GM12873 (cell line): ENCODE measurements around the gene HDAC10.

Source experiments
- TF ChIP-seq, protein P1 (sequence below): IDR thresholded peaks from 2 replicates; pipeline ENCODE4 v1.5.1; 2012; ENCODE audit warnings: low read depth, mild to moderate bottlenecking, moderate library complexity, low read length, control low read depth; ENCODE audit not compliant: insufficient read depth; ENCODE audit errors: missing control alignments

The HDAC10 gene

DNA sequence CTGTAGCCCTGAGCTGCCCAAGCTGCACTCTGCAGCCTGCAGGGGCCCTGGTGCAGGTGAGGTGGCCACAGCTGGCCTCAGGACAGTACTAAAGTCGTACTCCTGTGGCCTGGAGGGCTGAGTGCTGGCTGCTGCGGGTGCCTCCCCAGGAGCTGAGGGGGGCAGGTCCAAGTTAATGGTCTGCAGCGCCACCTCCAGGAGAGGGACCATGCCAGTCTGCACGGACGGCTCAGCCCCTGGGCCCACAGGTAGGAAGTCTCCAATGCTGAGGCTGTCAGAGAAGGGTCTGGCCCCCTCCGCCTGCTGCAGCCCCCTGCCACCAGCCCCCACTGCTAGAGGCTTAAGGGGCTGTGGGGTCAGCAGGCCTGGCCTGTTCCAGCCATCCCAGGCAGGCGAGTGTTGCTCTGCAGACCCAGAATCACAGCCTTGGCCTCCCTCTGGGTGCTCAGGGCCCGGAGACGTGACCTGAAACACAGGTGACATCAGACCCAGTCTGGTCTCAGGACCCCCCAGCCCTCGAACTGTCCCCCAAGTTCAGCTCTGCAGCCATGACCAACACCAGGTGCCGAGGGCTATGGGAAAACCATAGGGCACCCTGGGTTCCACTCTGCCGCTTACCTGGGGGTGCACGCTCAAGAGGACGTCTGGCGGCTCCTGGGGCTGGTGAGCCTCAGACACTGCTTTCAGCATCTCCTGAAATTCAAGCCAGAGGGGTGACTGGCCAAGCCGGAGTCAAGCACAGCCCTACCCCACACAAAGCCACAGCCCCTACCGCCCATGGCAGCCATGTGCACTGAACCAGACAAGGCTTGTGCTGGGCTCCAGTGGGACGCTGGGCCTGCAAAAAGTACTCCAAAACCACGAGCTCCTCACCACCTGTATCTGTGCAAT lies 29.4 kb downstream of the HDAC10 start:
- TF ChIP-seq, protein P1, sequence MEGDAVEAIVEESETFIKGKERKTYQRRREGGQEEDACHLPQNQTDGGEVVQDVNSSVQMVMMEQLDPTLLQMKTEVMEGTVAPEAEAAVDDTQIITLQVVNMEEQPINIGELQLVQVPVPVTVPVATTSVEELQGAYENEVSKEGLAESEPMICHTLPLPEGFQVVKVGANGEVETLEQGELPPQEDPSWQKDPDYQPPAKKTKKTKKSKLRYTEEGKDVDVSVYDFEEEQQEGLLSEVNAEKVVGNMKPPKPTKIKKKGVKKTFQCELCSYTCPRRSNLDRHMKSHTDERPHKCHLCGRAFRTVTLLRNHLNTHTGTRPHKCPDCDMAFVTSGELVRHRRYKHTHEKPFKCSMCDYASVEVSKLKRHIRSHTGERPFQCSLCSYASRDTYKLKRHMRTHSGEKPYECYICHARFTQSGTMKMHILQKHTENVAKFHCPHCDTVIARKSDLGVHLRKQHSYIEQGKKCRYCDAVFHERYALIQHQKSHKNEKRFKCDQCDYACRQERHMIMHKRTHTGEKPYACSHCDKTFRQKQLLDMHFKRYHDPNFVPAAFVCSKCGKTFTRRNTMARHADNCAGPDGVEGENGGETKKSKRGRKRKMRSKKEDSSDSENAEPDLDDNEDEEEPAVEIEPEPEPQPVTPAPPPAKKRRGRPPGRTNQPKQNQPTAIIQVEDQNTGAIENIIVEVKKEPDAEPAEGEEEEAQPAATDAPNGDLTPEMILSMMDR, result peak; percentile 6

DNA sequence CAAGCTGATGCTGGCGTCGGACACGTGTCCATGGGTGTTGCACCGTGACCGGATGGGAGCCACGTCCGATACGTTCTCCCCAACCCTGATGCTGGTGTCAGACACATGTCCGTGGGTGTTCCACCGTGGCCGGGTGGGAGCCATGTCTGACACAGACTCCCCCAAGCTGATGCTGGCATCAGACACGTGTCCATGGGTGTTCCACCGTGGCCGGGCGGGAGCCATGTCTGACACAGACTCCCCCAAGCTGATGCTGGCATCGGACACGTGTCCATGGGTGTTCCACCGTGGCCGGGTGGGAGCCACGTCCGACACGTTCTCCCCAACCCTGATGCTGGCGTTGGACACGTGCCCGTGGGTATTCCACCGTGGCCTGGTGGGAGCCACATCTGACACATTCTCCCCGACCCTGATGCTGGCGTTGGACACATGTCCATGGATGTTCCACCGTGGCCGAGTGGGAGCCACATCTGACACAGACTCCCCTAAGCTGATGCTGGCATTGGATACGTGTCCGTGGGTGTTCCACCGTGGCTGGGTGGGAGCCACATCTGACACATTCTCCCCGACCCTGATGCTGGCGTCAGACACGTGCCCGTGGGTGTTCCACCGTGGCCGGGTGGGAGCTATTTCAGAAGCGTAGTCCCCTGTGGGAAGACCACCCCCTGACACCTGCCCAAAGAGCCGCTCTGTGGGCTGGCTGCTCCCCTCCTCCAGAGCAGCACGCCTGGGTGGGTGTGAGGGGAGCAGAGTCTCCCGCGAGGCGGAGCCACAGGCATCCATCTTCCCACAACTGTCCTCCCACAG lies 30.3 kb downstream of the HDAC10 start:
- TF ChIP-seq, protein P1, result no peak

DNA sequence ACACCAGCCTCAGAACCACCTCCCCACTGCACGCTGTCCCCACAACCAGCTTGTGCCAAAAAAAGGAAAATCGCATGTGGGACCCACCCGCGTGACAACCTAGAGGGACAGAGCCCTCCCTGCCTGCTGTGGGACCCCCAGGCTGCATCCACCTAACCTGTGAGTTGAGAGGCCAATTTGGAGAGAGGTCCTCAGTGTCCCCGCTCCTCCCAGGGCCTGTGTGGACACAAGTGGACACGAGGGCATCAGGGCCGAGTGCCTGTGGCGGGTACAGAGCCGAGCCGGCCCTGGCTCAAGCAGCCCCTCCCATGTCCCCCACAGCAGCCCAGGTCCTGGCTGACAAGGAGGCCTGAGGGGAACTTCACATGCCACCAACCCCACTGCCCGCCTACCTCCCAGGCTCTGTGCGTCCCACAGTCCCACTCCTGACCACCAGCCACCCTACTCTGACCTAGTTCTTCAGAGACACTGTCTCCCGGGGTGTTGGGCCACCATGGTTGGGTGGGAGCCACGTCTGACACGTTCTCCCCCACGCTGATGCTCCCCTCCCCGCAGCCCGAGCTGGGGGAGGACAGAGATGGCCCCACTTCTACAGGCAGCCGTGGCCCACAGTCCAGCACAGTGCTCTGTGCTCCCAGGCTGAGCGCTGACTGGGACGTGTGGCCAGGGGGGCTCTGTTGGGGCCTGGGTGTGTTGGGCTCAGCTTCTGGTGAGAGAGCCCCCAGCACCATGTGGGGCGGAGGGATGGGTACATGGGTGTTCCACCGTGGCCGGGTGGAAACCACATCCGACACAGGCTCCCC lies 31.1 kb downstream of the HDAC10 start:
- TF ChIP-seq, protein P1, result no peak

DNA sequence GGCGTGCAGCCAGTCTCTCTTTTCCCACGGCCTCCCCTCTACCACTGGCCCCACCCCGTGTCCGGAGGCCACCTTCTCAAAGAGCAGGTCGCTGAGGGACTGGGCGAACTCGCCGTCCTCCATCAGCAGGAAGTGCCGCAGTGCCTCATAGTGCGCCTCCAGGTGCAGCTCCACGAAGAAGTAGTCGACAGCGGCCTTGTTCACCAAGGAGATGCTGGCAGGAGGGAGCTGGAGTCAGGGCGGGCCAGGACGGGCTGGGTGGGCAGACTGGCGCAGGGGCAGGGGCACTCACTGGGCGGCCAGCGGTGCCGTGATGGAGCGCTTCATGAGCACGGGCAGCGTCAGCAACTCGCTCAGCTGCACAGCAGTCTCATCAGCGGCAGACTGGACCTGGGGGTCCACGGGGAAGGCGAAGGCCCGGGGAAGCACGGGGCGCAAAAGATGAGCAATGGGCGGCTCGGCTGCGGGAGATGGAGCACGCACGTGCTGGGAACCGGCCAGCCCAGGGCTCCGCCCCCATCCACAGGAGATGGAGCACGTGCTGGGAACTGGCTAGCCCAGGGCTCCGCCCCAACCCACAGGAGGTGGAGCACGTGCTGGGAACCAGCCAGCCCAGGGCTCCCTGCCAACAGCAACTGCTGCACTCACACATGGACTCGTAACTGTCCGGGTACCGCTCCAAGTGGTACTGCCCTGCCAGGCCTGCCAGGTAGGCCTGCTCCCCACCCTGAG lies 31.9 kb downstream of the HDAC10 start:
- TF ChIP-seq, protein P1, result no peak

DNA sequence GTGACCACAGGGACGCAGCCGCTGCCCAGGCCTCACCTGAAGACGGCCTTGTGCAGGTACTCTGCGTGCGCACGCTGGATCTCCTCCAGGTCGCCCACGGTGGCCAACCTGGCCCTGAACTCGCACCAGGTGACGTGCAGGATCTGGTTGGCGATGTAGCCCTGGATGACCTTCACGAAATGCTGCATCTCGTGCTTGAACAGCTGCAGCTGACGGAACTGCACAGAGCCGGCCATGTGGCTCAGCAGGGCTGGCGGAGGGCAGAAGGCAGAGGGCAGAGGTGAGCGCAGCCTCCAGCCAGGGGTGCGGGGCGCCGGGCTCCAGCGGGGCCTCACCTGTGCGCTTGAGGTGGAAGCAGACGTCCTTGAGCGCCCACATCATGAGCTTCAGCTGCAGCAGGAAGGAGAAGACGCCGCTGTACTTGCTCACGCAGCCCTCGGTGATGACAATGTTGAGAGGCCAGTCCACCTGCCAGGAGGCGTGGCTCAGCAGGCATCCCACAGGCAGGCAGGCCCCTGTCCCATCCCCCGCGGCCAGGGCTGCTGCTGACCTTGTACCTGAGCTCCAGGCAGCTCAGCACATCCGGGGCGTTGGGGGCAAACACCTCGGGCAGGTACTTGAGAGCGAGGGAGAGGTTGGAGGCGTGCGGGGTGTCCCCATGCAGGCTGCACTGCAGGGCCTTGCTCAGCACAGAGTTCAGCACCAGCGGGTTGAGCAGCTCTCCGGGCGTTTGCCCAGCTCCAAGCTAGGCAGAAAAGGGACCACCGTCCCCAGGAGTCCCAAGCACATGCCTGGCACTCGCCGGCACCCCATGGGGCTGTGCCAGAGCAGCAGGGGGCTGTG lies 32.7 kb downstream of the HDAC10 start:
- TF ChIP-seq, protein P1, result no peak

DNA sequence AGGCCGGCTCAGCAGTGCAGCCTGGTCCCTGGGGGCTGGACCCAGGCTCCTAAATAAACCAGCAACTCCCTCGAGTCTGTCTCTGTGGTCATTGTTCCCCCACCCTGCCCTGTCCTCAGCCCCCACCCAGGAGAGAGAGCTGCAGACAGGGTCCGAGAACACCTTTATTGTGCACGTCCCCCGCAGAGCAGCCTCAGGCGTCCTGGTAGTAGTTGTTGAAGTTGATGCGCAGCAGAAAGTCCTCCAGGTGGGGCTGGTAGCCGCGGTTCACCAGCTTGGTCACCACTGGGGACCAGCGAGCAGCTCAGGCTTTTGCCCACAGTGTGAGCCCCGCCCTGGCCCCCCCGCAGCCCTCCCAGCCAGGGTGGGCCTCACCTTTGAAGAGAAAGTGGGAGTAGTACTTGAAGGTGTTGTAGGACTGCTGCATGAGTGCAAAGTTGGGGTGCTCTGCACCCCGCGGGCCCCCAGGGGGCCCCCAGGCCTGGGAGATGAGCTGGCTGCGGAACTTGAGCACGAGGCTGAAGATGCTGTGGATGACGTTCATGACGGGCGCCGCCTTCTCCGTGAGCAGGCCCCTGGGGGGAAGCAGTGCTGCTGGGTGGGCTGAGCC lies 33.4 kb downstream of the HDAC10 start:
- TF ChIP-seq, protein P1, result no peak
